ENCODE results near the gene PRIMA1.

DNA sequence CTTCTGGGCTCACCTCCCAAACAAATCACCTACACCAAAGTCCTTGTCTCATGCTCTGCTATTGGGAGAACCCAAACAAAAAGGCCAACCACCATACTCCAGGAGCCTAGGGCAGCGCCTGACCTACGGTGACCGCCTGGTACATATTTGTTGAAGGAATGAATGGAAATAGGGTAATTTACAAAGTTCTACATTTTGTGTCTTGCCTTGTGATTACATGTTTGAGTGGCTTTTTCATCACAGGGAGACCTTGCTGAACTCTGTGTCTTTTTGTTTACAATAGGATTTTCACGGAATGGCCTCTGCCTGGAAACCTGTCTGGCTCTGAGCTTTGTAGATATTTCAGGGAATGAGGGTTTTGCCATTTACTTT, 11.3 kb upstream of the PRIMA1 start:
- TF ChIP-seq, protein P1, sequence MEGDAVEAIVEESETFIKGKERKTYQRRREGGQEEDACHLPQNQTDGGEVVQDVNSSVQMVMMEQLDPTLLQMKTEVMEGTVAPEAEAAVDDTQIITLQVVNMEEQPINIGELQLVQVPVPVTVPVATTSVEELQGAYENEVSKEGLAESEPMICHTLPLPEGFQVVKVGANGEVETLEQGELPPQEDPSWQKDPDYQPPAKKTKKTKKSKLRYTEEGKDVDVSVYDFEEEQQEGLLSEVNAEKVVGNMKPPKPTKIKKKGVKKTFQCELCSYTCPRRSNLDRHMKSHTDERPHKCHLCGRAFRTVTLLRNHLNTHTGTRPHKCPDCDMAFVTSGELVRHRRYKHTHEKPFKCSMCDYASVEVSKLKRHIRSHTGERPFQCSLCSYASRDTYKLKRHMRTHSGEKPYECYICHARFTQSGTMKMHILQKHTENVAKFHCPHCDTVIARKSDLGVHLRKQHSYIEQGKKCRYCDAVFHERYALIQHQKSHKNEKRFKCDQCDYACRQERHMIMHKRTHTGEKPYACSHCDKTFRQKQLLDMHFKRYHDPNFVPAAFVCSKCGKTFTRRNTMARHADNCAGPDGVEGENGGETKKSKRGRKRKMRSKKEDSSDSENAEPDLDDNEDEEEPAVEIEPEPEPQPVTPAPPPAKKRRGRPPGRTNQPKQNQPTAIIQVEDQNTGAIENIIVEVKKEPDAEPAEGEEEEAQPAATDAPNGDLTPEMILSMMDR (IDR thresholded peaks at IDR 0.05; ENCODE audit: low read depth, low read length, poor library complexity, severe bottlenecking) = no peak
- TF ChIP-seq EZH2phosphoT487 (IDR thresholded peaks at IDR 0.05; ENCODE audit: borderline replicate concordance, low read length) = no peak
